ENCODE data around the gene CYTH2. TPM values are rescaled to one million over a fixed set of nuclear protein-coding genes. Genes with fewer than 3 reads are reported as not detected.
A peak's percentile ranks its signal among the peaks of the same experiment; 100 is the strongest.

The CYTH2 gene
- total RNA-seq, 1 donor from 2014 or later: 248 TPM

- no peaks in the 10 kb centered on the region for H3K36me3 Mint-ChIP-seq (ENCODE audit: insufficient read depth)
- H3K9me3 Mint-ChIP-seq (ENCODE audit: low read depth): no peaks in the 10 kb centered on the region
- peak; percentile 91 for DNase-seq (ENCODE audit: low spot score, unreplicated experiment)
- peaks cover 7% of the 10 kb centered on the region for H3K27me3 Mint-ChIP-seq
- H3K4me3 Mint-ChIP-seq (ENCODE audit: low read depth): peak overlapping the region; percentile 74
- TF ChIP-seq, protein P1, sequence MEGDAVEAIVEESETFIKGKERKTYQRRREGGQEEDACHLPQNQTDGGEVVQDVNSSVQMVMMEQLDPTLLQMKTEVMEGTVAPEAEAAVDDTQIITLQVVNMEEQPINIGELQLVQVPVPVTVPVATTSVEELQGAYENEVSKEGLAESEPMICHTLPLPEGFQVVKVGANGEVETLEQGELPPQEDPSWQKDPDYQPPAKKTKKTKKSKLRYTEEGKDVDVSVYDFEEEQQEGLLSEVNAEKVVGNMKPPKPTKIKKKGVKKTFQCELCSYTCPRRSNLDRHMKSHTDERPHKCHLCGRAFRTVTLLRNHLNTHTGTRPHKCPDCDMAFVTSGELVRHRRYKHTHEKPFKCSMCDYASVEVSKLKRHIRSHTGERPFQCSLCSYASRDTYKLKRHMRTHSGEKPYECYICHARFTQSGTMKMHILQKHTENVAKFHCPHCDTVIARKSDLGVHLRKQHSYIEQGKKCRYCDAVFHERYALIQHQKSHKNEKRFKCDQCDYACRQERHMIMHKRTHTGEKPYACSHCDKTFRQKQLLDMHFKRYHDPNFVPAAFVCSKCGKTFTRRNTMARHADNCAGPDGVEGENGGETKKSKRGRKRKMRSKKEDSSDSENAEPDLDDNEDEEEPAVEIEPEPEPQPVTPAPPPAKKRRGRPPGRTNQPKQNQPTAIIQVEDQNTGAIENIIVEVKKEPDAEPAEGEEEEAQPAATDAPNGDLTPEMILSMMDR (IDR thresholded peaks at IDR 0.05; ENCODE audit: unreplicated experiment): no peak
- peaks cover 7% of the 10 kb centered on the region for H3K4me1 Mint-ChIP-seq (ENCODE audit: low read depth)
- peak overlapping the region; percentile 81 for H3K27ac Mint-ChIP-seq
Measured at GRCh38 chr19:48501494-48502349, 32.6 kb downstream of the CYTH2 start.

- DNase-seq (ENCODE audit: low spot score, unreplicated experiment): no peak
- H3K4me1 Mint-ChIP-seq (ENCODE audit: low read depth): peaks cover 4% of the 10 kb centered on the region
- no peaks in the 10 kb centered on the region for H3K36me3 Mint-ChIP-seq (ENCODE audit: insufficient read depth)
- TF ChIP-seq, protein P1 (IDR thresholded peaks at IDR 0.05; ENCODE audit: unreplicated experiment): no peak
- H3K9me3 Mint-ChIP-seq (ENCODE audit: low read depth): no peaks in the 10 kb centered on the region
- peak overlapping the region; percentile 51 for H3K4me3 Mint-ChIP-seq (ENCODE audit: low read depth)
- H3K27ac Mint-ChIP-seq: peak overlapping the region; percentile 86
- H3K27me3 Mint-ChIP-seq: peaks cover 7% of the 10 kb centered on the region
Measured at GRCh38 chr19:48502350-48503018, 33.3 kb downstream of the CYTH2 start.

DNA sequence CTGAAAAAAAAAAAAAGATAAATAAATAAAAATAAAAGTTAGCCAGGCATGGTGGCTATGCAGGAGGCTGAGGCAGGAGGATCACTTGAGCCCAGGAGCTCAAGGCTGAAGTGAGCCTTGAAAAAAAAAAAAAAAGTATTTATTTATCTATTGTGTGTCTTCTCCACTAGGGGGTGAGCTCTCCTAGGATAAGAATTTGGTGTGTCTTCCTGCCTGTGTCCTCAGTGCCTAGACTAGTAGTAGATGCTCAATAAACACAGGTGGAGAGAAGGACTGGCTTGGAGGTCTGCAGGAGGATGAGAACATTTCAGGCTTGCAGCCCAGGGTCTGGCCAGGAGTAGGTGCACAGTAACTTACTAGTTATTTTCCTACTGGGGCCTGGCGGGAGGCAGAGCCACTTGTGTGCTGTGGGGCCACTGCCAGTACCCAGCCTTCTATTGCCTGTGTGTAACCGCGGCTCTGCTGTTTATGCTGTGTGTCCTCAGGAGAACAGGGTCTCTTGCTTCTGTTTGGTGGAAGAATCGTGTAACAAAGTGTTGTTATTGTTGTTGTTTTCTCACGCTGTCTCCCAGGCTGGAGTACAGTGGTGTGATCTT lies 37.1 kb downstream of the CYTH2 start:
- Mint-ChIP-seq H3K27me3 (peaks cover 26% of the 10 kb centered on the region), H3K27ac (no peak overlapping the region), H3K9me3 (ENCODE audit: low read depth) (no peaks in the 10 kb centered on the region), H3K4me3 (ENCODE audit: low read depth) (no peak overlapping the region), H3K4me1 (ENCODE audit: low read depth) (peaks cover 8% of the 10 kb centered on the region), H3K36me3 (ENCODE audit: insufficient read depth) (no peaks in the 10 kb centered on the region)
- no peak for DNase-seq (ENCODE audit: low spot score, unreplicated experiment)
- TF ChIP-seq, protein P1 (IDR thresholded peaks at IDR 0.05; ENCODE audit: unreplicated experiment): peak; percentile 47

DNA sequence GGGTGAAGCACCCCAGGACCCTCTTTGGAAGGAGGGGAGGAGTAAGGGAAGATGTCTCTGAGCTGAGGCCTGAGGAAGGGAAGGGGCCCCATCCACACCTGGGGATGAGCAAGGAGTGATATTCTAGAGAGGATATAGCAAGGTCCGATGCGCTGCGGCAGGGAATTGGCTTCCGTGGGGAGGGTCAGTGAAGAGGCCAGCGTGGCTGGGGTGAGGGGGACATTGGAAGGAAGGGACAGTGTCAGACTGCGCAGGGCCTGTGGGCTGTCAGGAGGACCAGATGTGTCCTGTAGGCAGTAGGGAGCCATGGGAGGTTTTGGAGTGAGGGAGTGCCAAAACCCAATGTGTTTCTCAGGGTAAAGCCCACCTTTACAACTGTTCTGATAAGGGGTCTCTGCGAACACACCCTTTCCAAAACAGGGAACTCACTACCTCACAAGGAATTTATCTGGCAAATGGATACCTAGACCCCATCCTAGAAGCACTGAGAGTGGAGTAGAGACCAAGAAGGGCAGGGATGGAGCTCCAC lies 38.8 kb downstream of the CYTH2 start:
- TF ChIP-seq, protein P1 (IDR thresholded peaks at IDR 0.05; ENCODE audit: unreplicated experiment): no peak
- no peak for DNase-seq (ENCODE audit: low spot score, unreplicated experiment)
- no peaks in the 10 kb centered on the region for H3K36me3 Mint-ChIP-seq (ENCODE audit: insufficient read depth)
- H3K27me3 Mint-ChIP-seq: peaks cover 26% of the 10 kb centered on the region
- H3K9me3 Mint-ChIP-seq (ENCODE audit: low read depth): no peaks in the 10 kb centered on the region
- peaks cover 5% of the 10 kb centered on the region for H3K4me1 Mint-ChIP-seq (ENCODE audit: low read depth)
- H3K4me3 Mint-ChIP-seq (ENCODE audit: low read depth): no peak overlapping the region
- no peak overlapping the region for H3K27ac Mint-ChIP-seq
